HepG2 (cell line): ENCODE results near the gene FMC1. TPM values are rescaled to one million over a fixed set of nuclear protein-coding genes. Genes with fewer than 3 reads are reported as not detected.
A peak's percentile ranks its signal among the peaks of the same experiment; 100 is the strongest.

ENCODE experiments used
- FOXK1 ChIP-seq: sonication (generic); formaldehyde crosslinking; IDR thresholded peaks from 2 replicates; pipeline ENCODE4 v1.4.0; 2020; ENCODE audit warnings: low read depth, missing genetic modification reagents, borderline replicate concordance
- FOXK2 ChIP-seq: fragments of 450-650 bp; IDR thresholded peaks from 2 replicates; pipeline ENCODE4 v1.6.1; 2016
- GMEB1 ChIP-seq: sonication (generic); formaldehyde crosslinking; IDR thresholded peaks from 2 replicates; pipeline ENCODE4 v1.5.1; 2020; ENCODE audit warnings: missing genetic modification reagents, mild to moderate bottlenecking, borderline replicate concordance
- HES4 ChIP-seq: sonication (generic); formaldehyde crosslinking; IDR thresholded peaks from 2 replicates; pipeline ENCODE4 v1.9.0; 2021; ENCODE audit warnings: mild to moderate bottlenecking, missing genetic modification reagents, borderline replicate concordance
- HOXD1 ChIP-seq: sonication (generic); formaldehyde crosslinking; IDR thresholded peaks from 2 replicates; pipeline ENCODE4 v1.5.0; 2020; ENCODE audit warnings: missing genetic modification reagents
- KDM3A ChIP-seq: IDR thresholded peaks from 2 replicates; pipeline ENCODE4 v1.6.1; 2018; ENCODE audit warnings: low read depth, missing compliant biosample characterization
- MAFF ChIP-seq: IDR thresholded peaks from 2 replicates; pipeline ENCODE4 v1.6.1; 2011; ENCODE audit warnings: low read depth, low read length, improper control_type of control experiment
- MTA1 ChIP-seq: sonication (generic); formaldehyde crosslinking; IDR thresholded peaks from 2 replicates; pipeline ENCODE4 v1.4.0; 2020; ENCODE audit warnings: missing genetic modification reagents, mild to moderate bottlenecking, borderline replicate concordance
- NFKB2 ChIP-seq: sonication (generic); formaldehyde crosslinking; IDR thresholded peaks from 2 replicates; pipeline ENCODE4 v1.4.0; 2020; ENCODE audit warnings: missing genetic modification reagents, borderline replicate concordance
- PAF1 ChIP-seq: IDR thresholded peaks from 2 replicates; pipeline ENCODE4 v1.6.1; 2016; ENCODE audit warnings: missing genetic modification reagents, missing compliant biosample characterization
- REXO4 ChIP-seq: sonication (generic); formaldehyde crosslinking; IDR thresholded peaks from 2 replicates; pipeline ENCODE4 v1.8.0; 2022; ENCODE audit warnings: missing genetic modification reagents, mild to moderate bottlenecking, borderline replicate concordance
- TIGD3 ChIP-seq: sonication (generic); formaldehyde crosslinking; IDR thresholded peaks from 2 replicates; pipeline ENCODE4 v1.5.1; 2020; ENCODE audit warnings: mild to moderate bottlenecking, missing genetic modification reagents, borderline replicate concordance
- ZFP90 ChIP-seq: sonication (generic); formaldehyde crosslinking; IDR thresholded peaks from 2 replicates; pipeline ENCODE4 v1.8.0; 2022; ENCODE audit warnings: missing genetic modification reagents, mild to moderate bottlenecking, inconsistent platforms, borderline replicate concordance
- ZNF263 ChIP-seq: sonication (generic); formaldehyde crosslinking; IDR thresholded peaks from 2 replicates; pipeline ENCODE4 v1.4.0; 2020; ENCODE audit warnings: missing genetic modification reagents
- ZNF280D ChIP-seq: sonication (generic); formaldehyde crosslinking; IDR thresholded peaks from 2 replicates; pipeline ENCODE4 v1.5.1; 2020; ENCODE audit warnings: mild to moderate bottlenecking, missing genetic modification reagents
- ZNF367 ChIP-seq: sonication (generic); formaldehyde crosslinking; IDR thresholded peaks from 2 replicates; pipeline ENCODE4 v1.4.0; 2020; ENCODE audit warnings: missing genetic modification reagents, borderline replicate concordance
- ZNF503 ChIP-seq: sonication (generic); formaldehyde crosslinking; IDR thresholded peaks from 2 replicates; pipeline ENCODE4 v1.4.0; 2020; ENCODE audit warnings: missing genetic modification reagents
- ZNF737 ChIP-seq: sonication (generic); formaldehyde crosslinking; IDR thresholded peaks from 2 replicates; pipeline ENCODE4 v1.5.0; 2020; ENCODE audit warnings: missing genetic modification reagents, mild to moderate bottlenecking, borderline replicate concordance
- polyA plus RNA-seq, 8 experiments: library from polyadenylated mRNA; depleted of rRNA in 3 of 8; stranded (reverse) in 7 of 8; unstranded in 1 of 8; fragments of >200 nt; fragmentation: Illumina TruSeq in 4 of 8; extraction: Trizol in 4 of 8; gene quantifications; 2 replicates each; pipeline versions ENCODE4 v1.2.1 to v1.2.3, GENCODE V29; 2011 to 2016; ENCODE audit warnings: low read depth in 4 of 8, missing spikeins in 1 of 8, mixed read lengths in 1 of 8; ENCODE audit not compliant: insufficient read depth in 1 of 8
- total RNA-seq, 5 experiments: library from RNA; depleted of rRNA; stranded (reverse); fragments of >200 nt; fragmentation: Illumina TruSeq; extraction: Trizol; gene quantifications; 2 replicates each; pipeline ENCODE4 v1.2.3, GENCODE V29; 2016; ENCODE audit warnings: low read depth in 1 of 5

FMC1 gene
- total and polyA plus RNA-seq, 2 of the 13 experiments (the other 11 are each of a cell fraction or from before 2014, with no cell fraction given): 39.2 to 50.7 TPM

GRCh38 chr7:139341058-139341775 lies at the start of gene FMC1 (continued):
- 0 out of 2 replicates have a peak, but pooled peaks have one; percentile 29 for TF ChIP-seq ZNF280D
- TF ChIP-seq ZNF367: 0 out of 2 replicates have a peak, but pooled peaks have one; percentile 31
- no peak for TF ChIP-seq PAF1
- TF ChIP-seq REXO4 (CRISPR knock-in tag): 0 out of 2 replicates have a peak, but pooled peaks have one; percentile 63
- 0 out of 2 replicates have a peak, but pooled peaks have one; percentile 18 for TF ChIP-seq KDM3A
- peak; percentile 7; the same call in 1 of the 2 replicates for TF ChIP-seq FOXK1 (CRISPR knock-in tag)
- peak; percentile 90 for TF ChIP-seq FOXK2
- TF ChIP-seq TIGD3 (CRISPR knock-in tag): peak; percentile 35; the same call in 1 of the 2 replicates
- TF ChIP-seq ZNF263 (CRISPR knock-in tag): peak; percentile 96
- TF ChIP-seq MAFF: no peak
- TF ChIP-seq MTA1 (CRISPR knock-in tag): peak; percentile 51; the same call in 1 of the 2 replicates
- peak; percentile 69; the same call in 1 of the 2 replicates for TF ChIP-seq NFKB2 (CRISPR knock-in tag)
- peak; percentile 22; the same call in 1 of the 2 replicates for TF ChIP-seq ZNF503 (CRISPR knock-in tag)
- peak; percentile 57; the same call in 1 of the 2 replicates for TF ChIP-seq HOXD1 (CRISPR knock-in tag)
- TF ChIP-seq ZNF737 (CRISPR knock-in tag): 0 out of 2 replicates have a peak, but pooled peaks have one; percentile 58
- 0 out of 2 replicates have a peak, but pooled peaks have one; percentile 19 for TF ChIP-seq HES4 (CRISPR knock-in tag)
- TF ChIP-seq GMEB1 (CRISPR knock-in tag): peak; percentile 53; the same call in 1 of the 2 replicates
- TF ChIP-seq ZFP90 (CRISPR knock-in tag): peak; percentile 78; the same call in 1 of the 2 replicates
